Measurements from ENCODE around the gene FAT1. TPM values are rescaled to one million over a fixed set of nuclear protein-coding genes. Genes with fewer than 3 reads are reported as not detected.

Gene FAT1
- total and polyA plus RNA-seq, 2 donors (not counting 3 experiments of a cell fraction or from before 2014, with no cell fraction given), result 9.2 to 9.8 TPM

DNA sequence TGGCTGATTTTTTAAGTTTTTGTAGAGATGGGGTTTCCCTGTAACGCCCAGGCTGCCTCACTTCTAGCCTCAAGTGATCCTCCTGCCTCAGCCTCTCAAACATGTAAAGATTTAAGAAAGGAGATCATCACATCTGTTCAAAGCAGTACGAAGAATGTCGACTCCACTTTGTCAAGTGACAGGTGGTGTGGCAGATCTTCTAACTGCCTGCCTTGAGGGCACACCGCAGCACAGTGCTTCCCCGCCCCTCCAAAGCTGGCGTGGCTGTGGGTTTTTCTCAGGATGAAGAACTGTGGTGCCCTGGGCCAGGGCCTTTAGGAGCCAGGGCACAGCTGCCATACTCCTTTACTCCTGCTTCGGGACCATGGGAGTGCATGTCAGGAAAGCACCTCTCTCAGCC lies 125.0 kb downstream of the FAT1 start:
- H3K9me3 ChIP-seq (replicated peaks; ENCODE audit: control insufficient read depth, insufficient read depth, low read length), result peaks cover 3% of the 10 kb centered on the region
- no TSS peak for BruUV-seq (replicated peaks)
- CTCF ChIA-PET, result no interaction called here

More for the DNA sequence above, 125.0 kb downstream of the FAT1 start:
- no peak for TF ChIP-seq JUN (IDR thresholded peaks at IDR 0.05; ENCODE audit: borderline replicate concordance, insufficient read depth, insufficient read length, low read depth)
- no peak for TF ChIP-seq POLR2A (IDR thresholded peaks at IDR 0.05; ENCODE audit: low read depth, low read length)
- TF ChIP-seq EZH2 (IDR thresholded peaks at IDR 0.05; ENCODE audit: borderline replicate concordance, low read depth, low read length, severe bottlenecking), result no peak
- TF ChIP-seq, protein P1, sequence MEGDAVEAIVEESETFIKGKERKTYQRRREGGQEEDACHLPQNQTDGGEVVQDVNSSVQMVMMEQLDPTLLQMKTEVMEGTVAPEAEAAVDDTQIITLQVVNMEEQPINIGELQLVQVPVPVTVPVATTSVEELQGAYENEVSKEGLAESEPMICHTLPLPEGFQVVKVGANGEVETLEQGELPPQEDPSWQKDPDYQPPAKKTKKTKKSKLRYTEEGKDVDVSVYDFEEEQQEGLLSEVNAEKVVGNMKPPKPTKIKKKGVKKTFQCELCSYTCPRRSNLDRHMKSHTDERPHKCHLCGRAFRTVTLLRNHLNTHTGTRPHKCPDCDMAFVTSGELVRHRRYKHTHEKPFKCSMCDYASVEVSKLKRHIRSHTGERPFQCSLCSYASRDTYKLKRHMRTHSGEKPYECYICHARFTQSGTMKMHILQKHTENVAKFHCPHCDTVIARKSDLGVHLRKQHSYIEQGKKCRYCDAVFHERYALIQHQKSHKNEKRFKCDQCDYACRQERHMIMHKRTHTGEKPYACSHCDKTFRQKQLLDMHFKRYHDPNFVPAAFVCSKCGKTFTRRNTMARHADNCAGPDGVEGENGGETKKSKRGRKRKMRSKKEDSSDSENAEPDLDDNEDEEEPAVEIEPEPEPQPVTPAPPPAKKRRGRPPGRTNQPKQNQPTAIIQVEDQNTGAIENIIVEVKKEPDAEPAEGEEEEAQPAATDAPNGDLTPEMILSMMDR (IDR thresholded peaks at IDR 0.05; ENCODE audit: extremely low read depth in 1 of 2, insufficient read depth in 1 of 2, low read depth in 1 of 2, low read length in 2 of 2), result no peak
- TF ChIP-seq, protein P2, sequence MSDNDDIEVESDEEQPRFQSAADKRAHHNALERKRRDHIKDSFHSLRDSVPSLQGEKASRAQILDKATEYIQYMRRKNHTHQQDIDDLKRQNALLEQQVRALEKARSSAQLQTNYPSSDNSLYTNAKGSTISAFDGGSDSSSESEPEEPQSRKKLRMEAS (IDR thresholded peaks at IDR 0.05; ENCODE audit: insufficient read depth, insufficient read length), result no peak
- TF ChIP-seq GATA2 (IDR thresholded peaks at IDR 0.05; ENCODE audit: insufficient read depth, insufficient read length, low read depth, low read length), result no peak
- TF ChIP-seq MYC (IDR thresholded peaks at IDR 0.05; ENCODE audit: low read depth, low read length), result no peak
- TF ChIP-seq FOS (IDR thresholded peaks at IDR 0.05; ENCODE audit: borderline replicate concordance, insufficient read depth, low read length), result no peak
- no peak for TF ChIP-seq POLR2AphosphoS5 (IDR thresholded peaks at IDR 0.05; ENCODE audit: insufficient read depth, low read depth, low read length)
- H3K4me2 ChIP-seq (ENCODE audit: insufficient read depth, low read length), result no peak overlapping the region
- H3K27ac ChIP-seq (ENCODE audit: insufficient read depth, low read depth, low read length), result no peak overlapping the region
- H3K79me2 ChIP-seq (ENCODE audit: control insufficient read depth, insufficient read depth, low read length), result no peaks in the 10 kb centered on the region
- no peaks in the 10 kb centered on the region for H3K36me3 ChIP-seq (ENCODE audit: control insufficient read depth in 2 of 2, extremely low read depth in 1 of 2, insufficient read depth in 2 of 2, low read length in 2 of 2)
- H3K4me3 ChIP-seq (replicated peaks in 1 of 3; ENCODE audit: insufficient read depth in 1 of 3, low read depth in 1 of 3, low read length in 3 of 3), result no peak overlapping the region
- no peaks in the 10 kb centered on the region for H3K9me1 ChIP-seq (replicated peaks; ENCODE audit: control insufficient read depth, extremely low read depth, insufficient read depth, low read length)
- POLR2A ChIA-PET, result no interaction called here
- FAIRE-seq, result no peak
- no peak for DNase-seq (ENCODE audit: low read depth, low spot score)
- intact Hi-C loops (cut with micrococcal nuclease), result no loop called here
- H3K9ac ChIP-seq (replicated peaks; ENCODE audit: extremely low read depth, insufficient read depth, low read length), result no peak overlapping the region
- H3K4me1 ChIP-seq (ENCODE audit: control insufficient read depth, extremely low read depth, insufficient read depth, low read length), result no peaks in the 10 kb centered on the region
- no peak overlapping the region for H2AFZ ChIP-seq (ENCODE audit: low read depth, low read length)
- H3K27me3 ChIP-seq (ENCODE audit: control insufficient read depth in 2 of 2, insufficient read depth in 2 of 2, low read length in 2 of 2), result no peaks in the 10 kb centered on the region
- dilution Hi-C loops (cut with MboI; ENCODE audit: extremely low pct_ligation_motif_present, low sequenced_read_pairs), result no loop called here
- H4K20me1 ChIP-seq (replicated peaks; ENCODE audit: control insufficient read depth, extremely low read depth, insufficient read depth, low read length), result no peaks in the 10 kb centered on the region
